ENCODE data around the gene ITGA11.

ITGA11 gene

DNA sequence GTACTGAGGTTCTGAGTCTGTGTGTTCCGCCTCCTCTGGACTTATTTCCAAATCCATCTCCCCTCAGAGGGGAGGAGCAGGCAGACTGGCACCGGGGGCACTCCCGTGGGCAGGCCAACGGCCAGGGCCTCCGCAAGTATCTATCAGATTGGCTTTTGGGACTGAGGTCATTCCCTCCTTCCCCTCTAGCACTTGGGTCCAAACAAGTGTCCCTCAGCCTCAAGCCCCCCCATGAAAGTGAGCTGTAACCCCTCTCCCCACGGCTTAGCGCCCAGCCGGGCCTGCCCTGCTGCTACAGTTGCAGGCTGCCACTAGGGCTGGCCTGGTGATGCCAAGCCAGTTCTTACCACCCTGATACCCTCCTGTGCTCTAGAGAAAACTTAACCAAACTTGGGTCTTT lies 17.4 kb downstream of the ITGA11 start:
- Histone ChIP-seq H3K4me3 (ENCODE audit: low read depth in 1 of 2, low read length in 2 of 2) (no peak overlapping the region), H3K36me3 (ENCODE audit: control insufficient read depth in 1 of 2, insufficient read depth in 2 of 2, low read length in 2 of 2) (no peaks in the 10 kb centered on the region), H3K27me3 (ENCODE audit: low read depth, low read length) (no peaks in the 10 kb centered on the region), H3K9me3 (ENCODE audit: control insufficient read depth in 1 of 2, low read length in 2 of 2) (no peaks in the 10 kb centered on the region), H3K4me1 (ENCODE audit: control insufficient read depth in 1 of 2, insufficient read depth in 2 of 2, low read length in 2 of 2) (no peaks in the 10 kb centered on the region), H3K27ac (ENCODE audit: low read length) (no peak overlapping the region)

DNA sequence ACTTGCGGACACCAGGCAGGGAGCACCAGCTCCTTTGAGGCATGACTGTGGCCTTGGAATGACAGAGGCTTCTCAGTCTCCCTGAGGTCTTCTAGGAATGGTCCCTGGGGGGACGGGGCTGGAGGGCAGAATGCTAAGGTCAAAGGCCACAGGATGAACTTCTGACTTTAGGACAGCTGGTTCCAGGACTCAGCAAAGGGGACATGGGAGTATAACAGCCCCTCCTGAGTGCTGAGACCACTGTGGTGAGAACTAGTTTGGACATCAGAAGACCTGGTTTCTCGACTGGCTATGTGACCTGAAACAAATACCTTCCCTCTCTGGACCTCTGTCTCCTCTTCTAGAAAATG lies 17.8 kb downstream of the ITGA11 start:
- H3K36me3 ChIP-seq (ENCODE audit: control insufficient read depth in 1 of 2, insufficient read depth in 2 of 2, low read length in 2 of 2): no peaks in the 10 kb centered on the region
- H3K4me1 ChIP-seq (ENCODE audit: control insufficient read depth in 1 of 2, insufficient read depth in 2 of 2, low read length in 2 of 2): no peaks in the 10 kb centered on the region
- no peaks in the 10 kb centered on the region for H3K27me3 ChIP-seq (ENCODE audit: low read depth, low read length)
- H3K27ac ChIP-seq (ENCODE audit: low read length): no peak overlapping the region
- H3K4me3 ChIP-seq (ENCODE audit: low read depth in 1 of 2, low read length in 2 of 2): no peak overlapping the region
- no peaks in the 10 kb centered on the region for H3K9me3 ChIP-seq (ENCODE audit: control insufficient read depth in 1 of 2, low read length in 2 of 2)

DNA sequence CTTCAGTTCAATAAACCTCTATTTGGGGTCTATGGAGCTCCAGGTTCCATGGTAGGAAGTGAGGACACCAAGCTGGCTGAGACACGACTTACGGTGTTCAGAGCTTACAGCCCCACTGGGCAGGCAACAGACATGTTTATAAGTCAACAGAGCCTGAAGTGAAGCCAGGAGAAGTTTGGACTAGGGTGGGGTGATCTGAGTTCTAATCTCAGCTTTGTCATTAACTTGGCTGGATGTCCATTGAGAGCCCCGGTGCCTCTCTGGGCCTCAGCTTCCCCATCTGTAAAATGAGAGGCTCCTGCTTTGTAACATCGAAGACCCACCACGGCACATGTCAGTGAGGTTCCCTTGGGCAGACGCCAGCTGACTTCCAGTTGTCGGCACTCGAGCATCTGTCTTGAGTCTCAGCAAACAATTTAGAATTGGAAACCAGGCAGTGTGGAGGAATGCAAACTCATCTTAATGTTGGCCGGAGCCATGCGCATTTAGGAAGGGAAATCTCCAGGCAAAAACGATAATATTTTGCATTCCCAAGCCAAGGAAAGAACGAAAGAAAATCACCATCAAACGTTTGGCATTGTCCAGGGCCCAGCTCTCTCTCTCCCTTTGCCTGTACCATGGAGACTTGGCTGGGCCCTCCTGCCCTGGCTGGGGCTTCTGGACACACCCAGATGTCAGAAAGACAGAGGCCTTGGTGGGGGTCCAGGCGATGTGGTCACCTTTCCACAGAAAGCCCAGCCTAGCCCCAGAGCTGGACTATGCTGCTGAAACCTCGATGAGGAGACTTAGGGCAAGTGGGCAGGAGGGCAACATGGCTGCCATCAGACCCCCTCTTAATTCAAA lies 18.4 kb downstream of the ITGA11 start:
- Histone ChIP-seq H3K27me3 (ENCODE audit: low read depth, low read length) (no peaks in the 10 kb centered on the region), H3K9me3 (ENCODE audit: control insufficient read depth in 1 of 2, low read length in 2 of 2) (no peaks in the 10 kb centered on the region), H3K4me1 (ENCODE audit: control insufficient read depth in 1 of 2, insufficient read depth in 2 of 2, low read length in 2 of 2) (no peaks in the 10 kb centered on the region), H3K27ac (ENCODE audit: low read length) (no peak overlapping the region), H3K4me3 (ENCODE audit: low read depth in 1 of 2, low read length in 2 of 2) (no peak overlapping the region), H3K36me3 (ENCODE audit: control insufficient read depth in 1 of 2, insufficient read depth in 2 of 2, low read length in 2 of 2) (no peaks in the 10 kb centered on the region)

DNA sequence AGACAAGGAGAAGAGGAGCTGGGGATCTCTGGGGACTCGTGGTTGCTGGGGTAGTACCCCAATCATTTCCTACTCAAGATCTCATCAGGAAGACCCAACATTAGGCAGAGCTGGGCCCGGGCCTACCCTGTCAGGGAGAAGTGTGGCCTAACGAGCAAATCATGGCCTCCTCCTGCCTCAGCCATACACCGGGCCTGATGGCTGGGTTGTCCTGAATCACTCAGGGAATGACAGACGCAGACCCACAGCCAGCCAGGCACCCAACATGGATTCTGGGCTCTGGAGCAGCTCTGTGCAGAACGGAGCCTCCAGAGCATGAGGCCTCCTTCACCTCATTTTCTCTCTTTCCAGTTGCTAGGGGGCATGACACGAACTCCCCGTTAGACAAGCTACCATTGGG lies 19.7 kb downstream of the ITGA11 start:
- no peaks in the 10 kb centered on the region for H3K36me3 ChIP-seq (ENCODE audit: control insufficient read depth in 1 of 2, insufficient read depth in 2 of 2, low read length in 2 of 2)
- no peak overlapping the region for H3K27ac ChIP-seq (ENCODE audit: low read length)
- H3K4me3 ChIP-seq (ENCODE audit: low read depth in 1 of 2, low read length in 2 of 2): no peak overlapping the region
- no peaks in the 10 kb centered on the region for H3K4me1 ChIP-seq (ENCODE audit: control insufficient read depth in 1 of 2, insufficient read depth in 2 of 2, low read length in 2 of 2)
- no peaks in the 10 kb centered on the region for H3K9me3 ChIP-seq (ENCODE audit: control insufficient read depth in 1 of 2, low read length in 2 of 2)
- H3K27me3 ChIP-seq (ENCODE audit: low read depth, low read length): no peaks in the 10 kb centered on the region

DNA sequence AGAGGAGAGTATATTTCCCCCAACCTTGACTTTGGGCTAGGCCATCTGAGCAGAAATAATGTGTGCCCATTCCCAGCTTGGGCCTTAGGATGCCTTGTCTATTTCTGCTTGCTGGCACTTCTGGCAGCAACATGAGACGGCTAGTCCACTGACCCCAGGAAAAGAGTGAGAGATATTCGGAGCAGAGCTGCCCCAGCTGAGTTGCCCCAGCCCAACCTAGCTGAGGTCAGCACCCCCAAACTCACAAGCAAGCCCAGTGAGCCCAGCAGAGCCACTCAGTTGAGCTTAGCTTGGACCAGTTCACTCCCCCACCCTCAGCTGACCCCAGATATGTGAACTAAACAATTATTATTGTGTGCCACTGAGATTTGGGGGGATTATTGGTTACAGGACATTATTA lies 20.2 kb downstream of the ITGA11 start:
- H3K9me3 ChIP-seq (ENCODE audit: control insufficient read depth in 1 of 2, low read length in 2 of 2): no peaks in the 10 kb centered on the region
- H3K4me1 ChIP-seq (ENCODE audit: control insufficient read depth in 1 of 2, insufficient read depth in 2 of 2, low read length in 2 of 2): no peaks in the 10 kb centered on the region
- no peaks in the 10 kb centered on the region for H3K27me3 ChIP-seq (ENCODE audit: low read depth, low read length)

DNA sequence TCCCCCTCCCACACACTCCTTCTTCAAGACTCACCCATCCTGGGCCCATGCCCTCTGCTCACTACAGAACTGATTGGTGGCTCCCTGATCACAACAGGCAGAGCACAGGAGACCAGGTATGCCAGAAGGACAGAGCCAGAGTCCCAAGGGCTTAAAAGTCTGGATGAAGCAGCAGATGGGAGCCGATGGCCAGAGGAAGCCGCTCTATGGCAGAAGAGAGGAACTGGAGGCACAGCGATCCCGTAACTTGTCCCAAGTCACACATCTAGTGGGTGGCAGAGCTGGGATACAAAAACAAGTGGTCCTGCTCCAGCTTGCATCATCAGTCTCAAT lies 20.7 kb downstream of the ITGA11 start:
- H3K4me1 ChIP-seq (ENCODE audit: control insufficient read depth in 1 of 2, insufficient read depth in 2 of 2, low read length in 2 of 2): no peaks in the 10 kb centered on the region
- H3K27ac ChIP-seq (ENCODE audit: low read length): no peak overlapping the region
- no peaks in the 10 kb centered on the region for H3K36me3 ChIP-seq (ENCODE audit: control insufficient read depth in 1 of 2, insufficient read depth in 2 of 2, low read length in 2 of 2)

More for the DNA sequence above, 20.2 kb downstream of the ITGA11 start:
- Histone ChIP-seq H3K36me3 (ENCODE audit: control insufficient read depth in 1 of 2, insufficient read depth in 2 of 2, low read length in 2 of 2) (no peaks in the 10 kb centered on the region), H3K4me3 (ENCODE audit: low read depth in 1 of 2, low read length in 2 of 2) (no peak overlapping the region), H3K27ac (ENCODE audit: low read length) (no peak overlapping the region)

DNA sequence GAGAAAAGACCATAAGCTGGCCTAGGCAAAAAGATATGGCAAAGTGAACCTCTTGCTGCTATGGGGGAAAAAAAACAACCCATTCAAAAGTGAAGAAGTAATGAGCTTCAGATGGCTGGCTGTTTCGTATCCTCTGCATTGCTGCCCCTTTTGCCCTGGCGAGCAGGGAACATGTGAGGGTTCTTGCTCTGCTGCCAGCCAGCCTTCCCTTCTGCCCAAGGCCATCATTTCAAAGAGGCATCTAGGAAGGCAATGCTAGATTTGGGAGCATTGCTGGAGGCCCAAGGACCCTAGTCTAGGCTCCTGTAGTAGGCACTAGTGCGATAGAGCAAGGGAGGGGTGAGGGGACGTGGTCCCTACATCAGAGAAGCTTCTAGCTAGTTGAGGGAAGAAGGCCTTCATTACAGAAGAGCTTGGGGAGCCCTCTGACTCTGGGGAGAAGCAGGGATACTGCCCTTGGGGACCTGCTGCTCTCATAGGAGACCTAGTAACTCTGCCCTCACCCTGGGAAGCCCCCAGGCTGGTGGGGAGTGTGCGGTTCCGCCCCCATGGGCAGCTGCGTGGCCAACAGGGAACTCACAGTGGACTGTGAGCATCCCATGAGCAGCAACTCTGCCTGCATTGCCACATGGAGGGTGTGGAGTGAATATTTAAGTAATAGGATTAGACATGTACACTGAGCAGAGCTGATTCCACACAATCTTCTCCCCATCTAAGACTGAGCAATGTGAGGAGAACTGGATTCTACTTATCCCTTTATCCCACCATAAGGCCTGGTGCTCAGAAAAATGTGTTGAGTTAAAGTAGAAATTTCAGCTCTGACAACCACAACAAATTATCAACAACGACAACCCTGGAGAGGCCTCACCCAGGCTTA lies 21.3 kb downstream of the ITGA11 start:
- H3K9me3 ChIP-seq (ENCODE audit: control insufficient read depth in 1 of 2, low read length in 2 of 2): no peaks in the 10 kb centered on the region
- no peaks in the 10 kb centered on the region for H3K27me3 ChIP-seq (ENCODE audit: low read depth, low read length)
- H3K4me3 ChIP-seq (ENCODE audit: low read depth in 1 of 2, low read length in 2 of 2): no peak overlapping the region
- no peak overlapping the region for H3K27ac ChIP-seq (ENCODE audit: low read length)
- H3K36me3 ChIP-seq (ENCODE audit: control insufficient read depth in 1 of 2, insufficient read depth in 2 of 2, low read length in 2 of 2): no peaks in the 10 kb centered on the region
- H3K4me1 ChIP-seq (ENCODE audit: control insufficient read depth in 1 of 2, insufficient read depth in 2 of 2, low read length in 2 of 2): no peaks in the 10 kb centered on the region

More for the DNA sequence above, 20.7 kb downstream of the ITGA11 start:
- Histone ChIP-seq H3K4me3 (ENCODE audit: low read depth in 1 of 2, low read length in 2 of 2) (no peak overlapping the region), H3K9me3 (ENCODE audit: control insufficient read depth in 1 of 2, low read length in 2 of 2) (no peaks in the 10 kb centered on the region), H3K27me3 (ENCODE audit: low read depth, low read length) (no peaks in the 10 kb centered on the region)

DNA sequence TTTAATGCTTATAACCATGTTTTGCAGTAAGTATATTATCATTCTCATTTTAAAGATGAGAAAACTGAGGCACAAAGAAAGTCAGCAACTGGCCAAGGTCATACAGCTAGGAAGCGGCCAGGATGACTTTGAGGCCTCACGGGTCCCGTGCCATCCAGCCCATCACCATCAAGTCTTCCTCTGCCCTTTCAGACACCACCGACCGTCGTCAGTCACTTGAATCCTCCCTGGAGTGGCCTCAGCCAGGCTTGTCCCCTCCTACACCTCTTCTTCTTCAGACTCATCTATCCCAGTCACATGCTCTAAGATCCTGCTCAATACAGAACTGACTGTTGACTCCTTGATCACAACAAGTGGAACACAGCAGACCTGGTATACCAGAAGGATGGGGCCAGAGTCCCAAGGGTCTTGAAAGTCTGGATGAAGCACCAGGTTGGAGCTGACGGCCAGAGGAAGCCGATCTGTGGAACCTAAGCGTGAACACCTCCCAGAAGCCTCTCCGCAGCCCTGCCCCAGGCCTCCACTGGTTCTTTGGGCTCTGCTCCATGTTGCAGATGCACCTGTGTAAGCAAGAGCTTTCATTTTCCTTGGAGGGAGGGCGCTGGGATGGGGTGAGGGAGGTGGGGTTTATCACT lies 22.1 kb downstream of the ITGA11 start:
- Histone ChIP-seq H3K4me1 (ENCODE audit: control insufficient read depth in 1 of 2, insufficient read depth in 2 of 2, low read length in 2 of 2) (no peaks in the 10 kb centered on the region), H3K36me3 (ENCODE audit: control insufficient read depth in 1 of 2, insufficient read depth in 2 of 2, low read length in 2 of 2) (no peaks in the 10 kb centered on the region), H3K4me3 (ENCODE audit: low read depth in 1 of 2, low read length in 2 of 2) (no peak overlapping the region), H3K27me3 (ENCODE audit: low read depth, low read length) (no peaks in the 10 kb centered on the region), H3K9me3 (ENCODE audit: control insufficient read depth in 1 of 2, low read length in 2 of 2) (no peaks in the 10 kb centered on the region), H3K27ac (ENCODE audit: low read length) (no peak overlapping the region)

DNA sequence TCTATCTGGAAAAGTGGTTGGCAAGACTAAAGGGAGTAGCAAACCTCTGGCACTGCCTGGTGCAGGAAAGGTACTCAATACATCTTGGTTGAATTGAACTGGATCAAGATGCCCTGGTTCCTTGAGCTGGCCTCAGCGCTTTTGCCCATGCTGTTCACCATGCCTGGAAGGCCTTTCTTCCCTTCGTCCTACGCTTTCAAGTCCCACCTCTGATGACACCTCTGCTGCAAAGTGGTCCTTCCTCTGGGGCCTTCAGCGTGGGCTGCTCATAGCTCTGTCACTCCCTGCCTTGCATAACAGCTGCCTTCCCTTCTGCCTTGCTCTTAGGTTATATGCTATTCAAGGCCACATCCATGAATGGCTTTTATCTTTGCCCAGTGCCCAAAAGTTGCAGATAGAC lies 23.0 kb downstream of the ITGA11 start:
- Histone ChIP-seq H3K9me3 (ENCODE audit: control insufficient read depth in 1 of 2, low read length in 2 of 2) (no peaks in the 10 kb centered on the region), H3K27ac (ENCODE audit: low read length) (no peak overlapping the region), H3K4me1 (ENCODE audit: control insufficient read depth in 1 of 2, insufficient read depth in 2 of 2, low read length in 2 of 2) (no peaks in the 10 kb centered on the region), H3K27me3 (ENCODE audit: low read depth, low read length) (no peaks in the 10 kb centered on the region), H3K36me3 (ENCODE audit: control insufficient read depth in 1 of 2, insufficient read depth in 2 of 2, low read length in 2 of 2) (no peaks in the 10 kb centered on the region), H3K4me3 (ENCODE audit: low read depth in 1 of 2, low read length in 2 of 2) (no peak overlapping the region)

DNA sequence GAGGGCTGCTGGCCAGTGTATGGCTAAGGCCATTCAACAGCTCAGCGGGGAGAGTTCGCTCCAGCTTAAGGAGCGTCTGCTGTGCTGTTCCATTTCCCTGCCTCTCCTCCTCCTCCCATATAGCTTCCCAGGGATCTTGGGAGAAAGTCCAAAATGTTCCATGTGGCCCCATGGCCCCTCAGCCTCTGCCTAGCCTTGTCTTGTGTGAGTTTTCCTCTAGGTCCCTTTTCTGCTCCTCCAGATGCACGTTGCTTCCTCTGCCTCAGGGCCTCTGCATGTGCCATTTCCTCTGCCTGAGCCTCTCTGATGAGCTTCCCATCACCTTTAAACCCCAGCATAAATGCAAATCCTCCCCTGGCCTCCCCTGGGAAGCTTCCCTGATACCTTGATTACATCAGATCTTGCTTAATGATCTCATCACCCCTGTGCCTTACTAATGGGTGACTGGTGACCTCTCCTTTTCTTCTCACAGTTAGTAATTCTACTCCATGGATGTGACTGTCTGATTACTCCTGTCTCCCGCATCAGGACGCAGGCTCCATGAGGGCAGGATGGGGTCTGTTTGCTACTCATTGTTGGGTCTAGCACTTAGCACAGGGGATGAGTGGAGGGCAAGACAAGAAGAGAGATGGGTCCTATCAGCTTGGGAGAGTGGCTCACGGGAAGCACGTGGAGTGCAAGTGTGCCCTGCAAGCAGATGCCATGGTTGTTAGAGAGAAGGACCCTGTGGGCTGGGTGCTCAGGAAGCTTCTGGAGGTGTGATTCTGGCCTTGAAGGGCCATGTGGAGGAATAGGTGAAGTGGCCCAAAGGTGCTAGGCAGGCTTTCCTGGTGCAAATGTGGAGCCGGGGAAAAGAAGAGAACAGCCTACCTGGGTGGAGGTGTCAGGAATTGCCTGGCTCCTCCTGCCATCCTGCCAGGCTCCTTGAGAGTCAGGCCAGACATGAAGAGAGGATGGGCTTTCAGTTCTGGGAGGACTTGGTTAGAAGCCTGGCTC lies 23.8 kb downstream of the ITGA11 start:
- no peaks in the 10 kb centered on the region for H3K27me3 ChIP-seq (ENCODE audit: low read depth, low read length)
- peaks cover 0 to 1% of the 10 kb centered on the region in 2 donors for H3K9me3 ChIP-seq (ENCODE audit: control insufficient read depth in 1 of 2, low read length in 2 of 2)
- H3K36me3 ChIP-seq (ENCODE audit: control insufficient read depth in 1 of 2, insufficient read depth in 2 of 2, low read length in 2 of 2): no peaks in the 10 kb centered on the region
- no peak overlapping the region for H3K4me3 ChIP-seq (ENCODE audit: low read depth in 1 of 2, low read length in 2 of 2)
- no peak overlapping the region for H3K27ac ChIP-seq (ENCODE audit: low read length)
- H3K4me1 ChIP-seq (ENCODE audit: control insufficient read depth in 1 of 2, insufficient read depth in 2 of 2, low read length in 2 of 2): no peaks in the 10 kb centered on the region
